Neuron (in vitro differentiated cells): ENCODE measurements around the gene TMEM109.

ENCODE experiments used
- H2AFZ ChIP-seq: one replicate; pipeline ENCODE4 v1.6.1; 2013; ENCODE audit warnings: low read depth, mild to moderate bottlenecking, inconsistent platforms, low read length, moderate library complexity
- H3K27me3 ChIP-seq: one replicate; pipeline ENCODE4 v1.6.1; 2013; ENCODE audit warnings: low read length; ENCODE audit not compliant: insufficient read depth
- H3K36me3 ChIP-seq: one replicate; pipeline ENCODE4 v1.6.1; 2013; ENCODE audit warnings: low read length; ENCODE audit not compliant: insufficient read depth
- H3K4me1 ChIP-seq: one replicate; pipeline ENCODE4 v1.6.1; 2013; ENCODE audit warnings: low read length; ENCODE audit not compliant: insufficient read depth
- H3K4me3 ChIP-seq: 2 replicates; pipeline ENCODE4 v1.5.1; 2013; ENCODE audit warnings: mild to moderate bottlenecking, low read length, moderate library complexity
- H3K9me3 ChIP-seq: one replicate; pipeline ENCODE4 v1.6.1; 2013; ENCODE audit warnings: low read length

The TMEM109 gene

DNA sequence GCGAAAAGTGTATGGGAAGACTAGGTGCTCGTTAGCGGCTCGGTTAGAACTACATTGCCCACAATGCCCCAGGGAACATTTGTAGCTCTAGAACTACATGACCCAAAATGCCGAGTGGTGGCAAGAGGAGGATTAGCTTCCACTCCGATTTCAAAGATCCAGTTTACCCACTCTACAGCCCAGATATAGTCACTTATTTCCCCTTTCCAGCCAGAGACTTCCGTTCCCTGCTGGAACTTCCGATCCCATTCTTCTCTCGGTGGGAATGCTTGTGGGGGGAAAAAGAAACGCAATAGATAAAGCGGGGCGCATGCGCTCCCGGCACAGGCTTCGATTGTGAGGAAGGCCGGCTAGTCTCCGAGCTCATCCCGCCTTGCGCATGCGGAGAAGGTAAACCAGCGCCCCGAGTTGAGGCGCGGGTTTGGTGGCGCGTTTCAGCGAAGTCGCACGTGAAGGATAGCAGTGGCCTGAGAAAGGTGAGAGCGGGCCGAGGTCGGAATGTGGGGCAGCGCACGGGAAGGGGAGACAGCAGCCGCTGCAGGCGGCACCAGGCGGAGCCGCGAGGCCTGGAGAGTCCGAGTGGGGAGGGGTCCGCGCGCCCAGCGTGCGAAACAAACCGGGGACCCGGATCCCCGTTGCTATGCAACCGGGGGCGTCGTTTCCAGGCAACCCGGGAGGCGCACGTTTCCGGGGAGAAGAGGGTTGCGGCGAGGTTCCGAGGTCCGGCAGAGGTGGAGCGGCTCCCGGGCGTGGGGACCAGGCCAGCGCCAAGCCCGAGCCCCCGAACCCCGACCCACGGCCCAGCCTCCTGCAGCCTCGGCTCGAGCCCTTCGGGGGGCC, at the start of gene TMEM109:
TMEM109 (plus strand) TSS at position 366 of the 840 bp plus-strand sequence. CDS start 5,536 bp downstream, outside the sequence.
- H3K36me3 ChIP-seq: peaks cover 2% of the 10 kb centered on the region

GRCh38 chr11:60864856-60865513, 49.0 kb upstream of the TMEM109 start:
- H2AFZ ChIP-seq: no peak overlapping the region
- no peaks in the 10 kb centered on the region for H3K4me1 ChIP-seq

More for the DNA sequence above, at the start of gene TMEM109:
- peak within 1 kb of the TSS; percentile 71 for H3K4me3 ChIP-seq
- H2AFZ ChIP-seq: peak within 1 kb of the TSS; percentile 97
- H3K27me3 ChIP-seq: no peaks in the 10 kb centered on the region
- no peaks in the 10 kb centered on the region for H3K9me3 ChIP-seq
- H3K4me1 ChIP-seq: peaks cover 27% of the 10 kb centered on the region

DNA sequence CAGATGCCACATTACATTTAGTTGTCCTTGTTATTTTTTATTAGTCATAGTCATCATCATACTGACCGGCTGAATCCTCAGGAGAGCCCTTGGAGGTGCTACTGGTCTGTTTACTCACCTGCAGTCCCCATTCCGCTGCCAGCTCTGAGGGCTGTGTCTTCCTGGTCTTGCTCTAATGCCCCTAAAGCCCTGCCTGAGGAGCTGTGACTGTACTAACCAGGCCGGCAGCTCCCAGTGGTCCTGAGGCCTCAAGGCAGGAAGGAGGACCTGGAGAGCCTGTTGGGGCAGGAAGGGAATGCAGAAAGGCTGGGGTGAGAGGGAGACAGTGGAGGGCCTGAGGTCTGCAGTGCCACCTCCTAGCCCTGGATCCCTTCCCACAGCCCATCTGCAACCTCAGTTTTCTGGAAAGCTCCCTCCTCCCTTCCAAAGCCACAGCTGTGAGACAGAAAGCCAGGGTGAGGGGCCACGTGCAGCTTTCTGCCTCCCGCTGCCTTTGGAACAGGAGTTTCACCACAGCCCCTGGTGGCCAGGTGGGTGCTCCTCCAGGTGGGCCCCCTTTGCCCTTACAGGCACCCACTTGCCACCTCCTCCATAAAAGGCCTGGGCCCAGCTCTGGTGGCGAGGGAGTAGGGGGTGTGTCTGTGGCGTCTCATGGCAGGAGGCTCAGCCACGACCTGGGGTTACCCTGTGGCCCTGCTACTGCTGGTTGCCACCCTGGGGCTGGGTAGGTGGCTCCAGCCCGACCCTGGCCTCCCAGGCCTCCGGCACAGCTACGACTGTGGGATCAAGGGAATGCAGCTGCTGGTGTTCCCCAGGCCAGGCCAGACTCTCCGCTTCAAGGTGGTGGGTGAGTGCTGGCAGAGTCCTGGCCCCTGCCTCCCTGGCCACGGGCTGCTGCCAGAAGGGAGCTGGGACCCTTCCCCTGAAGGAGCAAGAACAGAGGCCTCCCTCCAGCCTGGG, 46.8 kb upstream of the TMEM109 start, which contains the start of gene ZP1:
ZP1 (plus strand) TSS at position 632 of the 960 bp plus-strand sequence; CDS start at position 652, 20 bp downstream.
- Histone ChIP-seq H3K9me3 (no peaks in the 10 kb centered on the region), H3K36me3 (no peaks in the 10 kb centered on the region), H3K4me1 (no peaks in the 10 kb centered on the region), H3K4me3 (no peak within 1 kb of the TSS), H3K27me3 (peaks cover 7% of the 10 kb centered on the region), H2AFZ (no peak within 1 kb of the TSS)

More at GRCh38 chr11:60864856-60865513, 49.0 kb upstream of the TMEM109 start:
- no peaks in the 10 kb centered on the region for H3K9me3 ChIP-seq
- peaks cover 7% of the 10 kb centered on the region for H3K27me3 ChIP-seq
- no peak overlapping the region for H3K4me3 ChIP-seq
- no peaks in the 10 kb centered on the region for H3K36me3 ChIP-seq

DNA sequence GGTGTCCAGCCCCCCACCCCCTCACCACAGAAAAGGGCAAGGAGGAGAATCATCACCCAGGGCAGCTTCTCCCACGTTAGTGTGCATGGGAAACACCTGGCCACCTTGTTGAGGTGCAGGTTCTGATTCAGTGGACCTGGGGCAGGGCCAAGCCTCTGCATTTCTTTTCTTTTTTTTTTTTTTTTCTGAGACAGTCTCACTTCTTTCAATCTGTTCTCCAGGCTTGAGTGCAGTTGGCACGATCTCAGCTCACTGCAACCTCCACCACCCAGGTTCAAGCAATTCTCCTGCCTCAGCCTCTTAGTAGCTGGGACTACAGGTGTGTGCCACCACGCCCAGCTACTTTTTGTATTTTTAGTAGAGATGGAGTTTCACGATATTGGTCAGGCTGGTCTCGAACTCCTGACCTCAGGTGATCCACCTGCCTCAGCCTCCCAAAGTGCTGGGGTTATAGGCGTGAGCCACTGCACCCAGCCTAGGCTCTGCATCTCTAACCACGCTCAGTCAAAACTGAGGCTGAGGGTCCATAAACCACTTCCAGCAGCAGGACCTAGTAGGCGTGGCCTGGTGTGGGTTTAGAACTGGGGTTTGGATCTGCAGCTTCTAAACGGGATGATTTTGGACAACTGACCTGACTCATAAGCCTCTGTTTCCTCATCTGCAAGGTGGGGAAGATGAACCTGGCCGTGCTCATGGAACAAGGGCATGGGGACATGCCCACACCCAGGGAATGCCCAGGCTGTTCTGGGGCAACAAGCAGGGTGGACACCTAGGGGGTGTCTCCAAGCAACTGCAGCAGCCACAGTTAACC, 45.9 kb upstream of the TMEM109 start:
- no peaks in the 10 kb centered on the region for H3K36me3 ChIP-seq
- no peak overlapping the region for H3K4me3 ChIP-seq
- H2AFZ ChIP-seq: no peak overlapping the region
- H3K4me1 ChIP-seq: no peaks in the 10 kb centered on the region
- no peaks in the 10 kb centered on the region for H3K9me3 ChIP-seq
- H3K27me3 ChIP-seq: peaks cover 7% of the 10 kb centered on the region

GRCh38 chr11:60868682-60869450, 45.1 kb upstream of the TMEM109 start:
- no peaks in the 10 kb centered on the region for H3K4me1 ChIP-seq
- no peak overlapping the region for H3K4me3 ChIP-seq
- H2AFZ ChIP-seq: no peak overlapping the region
- H3K36me3 ChIP-seq: no peaks in the 10 kb centered on the region
- H3K9me3 ChIP-seq: no peaks in the 10 kb centered on the region
- H3K27me3 ChIP-seq: peaks cover 7% of the 10 kb centered on the region

DNA sequence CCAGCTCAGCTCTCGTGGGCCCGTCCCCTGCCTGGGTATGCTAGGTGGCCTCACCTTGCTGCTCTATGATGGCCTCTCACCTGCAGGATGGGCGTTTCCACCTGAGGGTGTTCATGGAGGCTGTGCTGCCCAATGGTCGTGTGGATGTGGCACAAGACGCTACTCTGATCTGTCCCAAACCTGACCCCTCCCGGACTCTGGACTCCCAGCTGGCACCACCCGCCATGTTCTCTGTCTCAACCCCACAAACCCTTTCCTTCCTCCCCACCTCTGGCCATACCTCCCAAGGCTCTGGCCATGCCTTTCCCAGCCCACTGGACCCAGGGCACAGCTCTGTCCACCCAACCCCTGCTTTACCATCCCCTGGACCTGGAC, 44.5 kb upstream of the TMEM109 start:
- H3K27me3 ChIP-seq: peaks cover 7% of the 10 kb centered on the region
- no peaks in the 10 kb centered on the region for H3K9me3 ChIP-seq
- H3K4me3 ChIP-seq: no peak overlapping the region
- no peaks in the 10 kb centered on the region for H3K36me3 ChIP-seq
- no peaks in the 10 kb centered on the region for H3K4me1 ChIP-seq
- H2AFZ ChIP-seq: no peak overlapping the region

GRCh38 chr11:60870276-60870675, 43.7 kb upstream of the TMEM109 start:
- Histone ChIP-seq H3K4me1 (no peaks in the 10 kb centered on the region), H3K4me3 (no peak overlapping the region), H2AFZ (no peak overlapping the region), H3K36me3 (no peaks in the 10 kb centered on the region), H3K27me3 (peaks cover 7% of the 10 kb centered on the region), H3K9me3 (no peaks in the 10 kb centered on the region)

DNA sequence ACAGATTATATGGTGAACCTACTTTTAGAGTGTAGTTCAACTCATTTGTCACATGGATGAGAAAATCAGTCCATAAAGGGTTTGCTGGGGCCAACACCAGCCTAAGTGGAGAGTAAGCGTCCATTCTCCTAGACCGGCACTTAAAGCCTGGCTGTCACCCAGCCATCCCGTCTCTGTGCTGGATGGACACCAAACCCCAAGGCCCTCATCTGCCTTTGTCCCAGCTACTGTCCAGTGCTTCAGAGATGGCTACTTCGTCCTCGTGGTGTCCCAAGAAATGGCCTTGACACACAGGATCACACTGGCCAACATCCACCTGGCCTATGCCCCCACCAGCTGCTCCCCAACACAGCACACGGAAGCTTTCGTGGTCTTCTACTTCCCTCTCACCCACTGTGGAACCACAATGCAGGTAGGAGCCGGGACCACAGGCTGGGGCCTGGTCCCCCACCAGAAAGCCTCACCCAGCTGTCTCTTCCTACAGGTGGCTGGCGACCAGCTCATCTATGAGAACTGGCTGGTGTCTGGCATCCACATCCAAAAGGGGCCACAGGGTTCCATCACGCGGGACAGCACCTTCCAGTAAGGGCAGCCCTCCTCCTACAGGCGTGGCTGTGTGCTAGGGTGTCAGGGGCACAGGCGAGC, 43.1 kb upstream of the TMEM109 start:
- H3K36me3 ChIP-seq: no peaks in the 10 kb centered on the region
- H2AFZ ChIP-seq: no peak overlapping the region
- H3K4me3 ChIP-seq: no peak overlapping the region
- H3K27me3 ChIP-seq: peaks cover 7% of the 10 kb centered on the region
- no peaks in the 10 kb centered on the region for H3K9me3 ChIP-seq
- H3K4me1 ChIP-seq: no peaks in the 10 kb centered on the region

GRCh38 chr11:60871378-60872061, 42.4 kb upstream of the TMEM109 start:
- H2AFZ ChIP-seq: no peak overlapping the region
- H3K36me3 ChIP-seq: no peaks in the 10 kb centered on the region
- H3K27me3 ChIP-seq: peaks cover 7% of the 10 kb centered on the region
- no peak overlapping the region for H3K4me3 ChIP-seq
- no peaks in the 10 kb centered on the region for H3K9me3 ChIP-seq
- H3K4me1 ChIP-seq: no peaks in the 10 kb centered on the region

DNA sequence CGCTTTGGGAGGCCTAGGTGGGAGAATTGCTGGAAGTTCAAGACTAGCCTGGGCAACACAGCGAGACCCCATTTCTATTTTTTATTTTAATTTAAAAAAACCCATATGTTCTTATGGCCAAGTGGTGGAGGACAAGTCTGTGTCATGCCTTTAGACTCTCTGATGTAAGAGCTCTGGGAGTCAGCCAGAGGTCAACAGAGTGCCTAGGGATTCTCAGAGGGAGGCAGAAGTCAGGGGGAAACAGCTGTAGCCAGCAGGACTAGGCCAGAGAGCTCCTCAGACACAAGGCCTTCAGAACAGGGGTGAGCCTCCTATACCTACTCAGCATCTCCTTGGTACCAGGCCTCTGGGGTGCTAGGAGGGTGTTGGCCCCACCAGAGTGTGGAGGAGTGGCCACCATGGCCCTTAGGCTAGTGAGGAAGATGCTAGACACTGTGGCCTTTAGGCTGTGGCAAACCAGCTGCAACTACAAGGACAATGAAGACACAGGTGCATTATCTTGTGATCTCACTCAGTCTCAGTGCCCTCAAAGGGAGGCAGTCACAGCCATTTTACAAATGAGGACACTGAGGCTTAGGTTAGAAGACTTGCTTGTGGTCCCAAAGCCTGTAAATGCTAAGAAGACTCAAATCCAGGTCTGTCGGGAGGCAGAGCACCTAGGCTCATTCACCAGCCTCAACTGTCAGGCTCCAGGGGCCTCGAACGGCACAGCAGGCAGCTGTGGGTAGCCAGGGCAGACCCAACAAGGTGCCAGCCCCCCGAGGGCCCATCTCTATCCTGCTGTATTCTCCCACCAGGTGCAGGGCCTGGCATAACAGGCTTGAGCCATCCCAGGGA, 41.6 kb upstream of the TMEM109 start:
- Histone ChIP-seq H3K36me3 (peaks cover under 1% of the 10 kb centered on the region), H3K9me3 (no peaks in the 10 kb centered on the region), H2AFZ (no peak overlapping the region), H3K4me1 (no peaks in the 10 kb centered on the region), H3K4me3 (no peak overlapping the region), H3K27me3 (no peaks in the 10 kb centered on the region)
